Measurements from ENCODE around the gene GDF2.

The GDF2 gene

DNA sequence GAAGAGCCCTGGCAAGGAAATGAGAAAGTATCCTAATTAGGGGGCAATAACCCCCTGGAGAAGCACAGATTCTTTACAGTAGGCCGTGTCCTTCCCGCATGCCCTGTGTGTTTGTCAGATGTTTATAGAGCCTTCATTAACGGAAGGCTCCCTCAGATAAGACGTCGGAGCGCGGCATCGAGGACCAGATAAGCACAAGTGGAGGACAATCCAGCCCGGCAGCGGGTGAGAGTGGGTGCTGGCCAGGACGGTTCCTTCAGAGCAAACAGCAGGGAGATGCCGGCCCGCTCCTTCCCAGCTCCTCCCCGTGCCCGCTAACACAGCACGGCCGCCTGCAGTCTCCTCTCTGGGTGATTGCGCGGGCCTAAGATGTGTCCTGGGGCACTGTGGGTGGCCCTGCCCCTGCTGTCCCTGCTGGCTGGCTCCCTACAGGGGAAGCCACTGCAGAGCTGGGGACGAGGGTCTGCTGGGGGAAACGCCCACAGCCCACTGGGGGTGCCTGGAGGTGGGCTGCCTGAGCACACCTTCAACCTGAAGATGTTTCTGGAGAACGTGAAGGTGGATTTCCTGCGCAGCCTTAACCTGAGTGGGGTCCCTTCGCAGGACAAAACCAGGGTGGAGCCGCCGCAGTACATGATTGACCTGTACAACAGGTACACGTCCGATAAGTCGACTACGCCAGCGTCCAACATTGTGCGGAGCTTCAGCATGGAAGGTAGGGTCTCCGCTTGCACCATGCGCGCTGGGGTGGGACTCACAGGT, at the start of gene GDF2:
Gene GDF2, plus strand, starts transcription at position 155 of the 762 bp plus-strand sequence. Its CDS starts 215 bp downstream, at position 370.
- no peak for DNase-seq

DNA sequence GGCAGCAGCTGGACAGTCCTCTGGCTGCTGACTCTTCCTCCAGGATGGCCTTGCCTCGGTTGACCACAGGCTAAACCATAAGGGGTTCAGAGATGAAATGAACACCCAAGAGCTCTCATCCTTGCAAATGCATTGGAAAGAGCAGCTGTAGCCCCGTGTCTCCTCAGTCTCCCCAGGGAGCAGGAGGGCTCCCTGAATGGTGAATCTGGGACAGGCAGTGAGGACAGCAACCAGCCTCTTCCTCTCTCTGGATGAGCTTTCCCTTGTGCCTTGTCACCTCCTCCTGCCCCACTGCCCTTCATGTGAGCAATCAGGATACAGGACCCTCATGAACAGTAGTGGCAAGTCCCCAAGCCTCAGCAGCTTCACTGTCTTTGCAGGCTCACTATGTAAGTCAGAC, 46.2 kb upstream of the GDF2 start:
- DNase-seq = no peak

DNA sequence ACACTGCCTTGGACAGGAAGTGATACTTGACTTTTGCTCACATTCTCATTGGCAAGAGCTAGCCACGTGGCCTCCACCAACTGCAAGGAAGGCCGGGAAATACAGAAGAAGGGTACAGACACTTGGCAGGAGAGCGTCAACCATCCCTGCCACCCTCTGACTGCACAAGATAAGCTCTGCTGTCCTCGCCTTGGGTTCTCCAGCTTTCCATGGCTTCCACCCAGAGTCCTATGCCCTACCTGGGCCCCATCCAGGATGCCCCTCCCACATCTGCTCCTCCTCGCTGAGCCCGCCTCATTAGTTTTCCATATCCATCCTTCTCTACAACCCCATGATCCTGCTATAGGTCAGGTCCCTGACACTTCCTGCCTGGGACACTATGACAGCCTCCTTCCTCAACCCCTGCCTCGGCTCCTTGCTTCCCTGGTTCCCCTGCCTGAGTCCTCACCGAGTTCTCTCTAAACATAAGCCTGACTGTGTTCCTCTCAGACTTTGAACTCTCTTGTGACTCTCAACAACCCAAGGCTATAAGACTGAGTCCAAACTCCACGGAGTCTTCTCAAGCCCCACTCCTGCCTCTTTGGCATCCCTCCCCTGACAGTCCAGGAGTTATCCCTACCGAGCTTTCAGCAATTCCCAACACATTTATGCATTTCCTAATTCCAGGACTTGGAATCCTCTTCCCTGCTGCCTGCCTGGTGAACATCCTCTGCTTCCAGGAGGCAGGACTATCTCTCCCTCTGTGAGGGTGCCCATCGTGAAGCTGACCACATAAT, 45.5 kb upstream of the GDF2 start:
- no peak for DNase-seq

DNA sequence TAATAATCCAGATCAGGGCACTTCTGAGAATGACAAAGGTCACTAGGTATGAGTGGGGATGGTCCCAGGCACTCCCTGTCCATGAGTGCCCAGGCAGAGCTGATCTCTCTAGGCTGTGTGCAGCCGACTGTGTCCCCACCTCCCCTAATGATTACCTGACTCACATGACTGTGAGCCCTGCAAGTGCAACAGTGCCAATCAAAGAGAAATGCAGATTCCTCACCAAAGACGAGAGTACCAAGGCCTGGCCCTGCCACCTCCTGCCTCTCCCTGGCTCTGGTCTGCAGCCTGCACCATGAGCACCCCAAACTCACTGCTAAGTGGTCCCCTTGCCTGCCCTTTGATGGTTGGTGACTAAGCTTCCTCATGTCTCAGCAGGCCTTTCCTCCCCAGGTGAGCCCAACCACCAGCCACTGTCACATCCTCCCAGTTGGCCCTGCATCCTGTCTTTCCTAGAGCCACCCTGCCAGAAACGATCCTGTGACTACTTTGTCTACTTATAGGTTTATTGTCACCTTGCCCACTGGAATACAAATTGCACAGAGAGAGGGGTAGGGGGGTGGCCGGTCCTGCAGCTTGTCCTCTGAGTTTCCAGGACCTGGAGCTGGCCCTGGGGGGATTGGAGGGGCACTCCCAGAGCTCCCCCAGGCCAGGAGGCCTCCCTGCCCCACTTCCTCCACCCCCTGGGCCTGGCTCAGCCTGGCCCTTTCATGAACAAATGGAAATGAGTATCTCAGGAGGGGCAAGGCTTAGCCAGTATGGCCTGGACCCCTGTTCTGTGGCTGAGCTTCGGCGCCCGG, 44.7 kb upstream of the GDF2 start:
- DNase-seq = no peak

DNA sequence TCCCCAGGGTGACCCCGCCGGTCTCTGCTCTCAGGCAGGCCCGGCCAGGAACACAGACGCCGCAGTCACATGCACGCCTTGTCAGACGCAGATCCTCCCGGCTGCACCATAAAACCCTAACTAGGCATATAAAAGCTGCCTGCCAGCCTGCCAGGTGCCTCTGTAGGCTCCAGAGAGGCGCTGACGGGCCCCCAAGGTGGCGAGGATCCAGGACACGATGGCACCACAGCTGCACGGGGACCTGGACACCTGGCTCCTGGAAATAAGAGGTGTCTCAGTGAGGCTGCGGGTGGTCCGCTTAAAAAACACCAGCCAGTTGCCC, 44.1 kb upstream of the GDF2 start:
- DNase-seq = no peak

DNA sequence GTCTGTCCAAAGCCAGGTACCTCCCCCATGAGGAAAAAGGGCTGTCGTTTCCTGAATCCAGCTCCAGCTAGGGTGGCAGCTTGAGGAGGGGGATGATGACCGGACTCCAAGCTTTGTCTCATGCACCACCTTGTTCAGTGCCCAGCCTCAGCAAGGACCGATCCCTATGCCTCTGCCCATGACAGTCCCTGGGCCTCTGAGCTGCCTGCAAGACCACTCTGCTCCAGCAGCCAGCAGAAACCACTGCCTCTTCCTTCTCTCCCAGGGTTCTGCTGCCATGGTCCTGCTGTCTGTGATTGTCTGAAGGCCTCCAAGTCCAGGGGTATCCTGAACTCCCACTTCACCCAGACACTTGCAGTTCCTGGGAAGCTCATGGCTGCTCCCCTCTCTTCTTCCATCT, 43.5 kb upstream of the GDF2 start:
- DNase-seq = no peak

DNA sequence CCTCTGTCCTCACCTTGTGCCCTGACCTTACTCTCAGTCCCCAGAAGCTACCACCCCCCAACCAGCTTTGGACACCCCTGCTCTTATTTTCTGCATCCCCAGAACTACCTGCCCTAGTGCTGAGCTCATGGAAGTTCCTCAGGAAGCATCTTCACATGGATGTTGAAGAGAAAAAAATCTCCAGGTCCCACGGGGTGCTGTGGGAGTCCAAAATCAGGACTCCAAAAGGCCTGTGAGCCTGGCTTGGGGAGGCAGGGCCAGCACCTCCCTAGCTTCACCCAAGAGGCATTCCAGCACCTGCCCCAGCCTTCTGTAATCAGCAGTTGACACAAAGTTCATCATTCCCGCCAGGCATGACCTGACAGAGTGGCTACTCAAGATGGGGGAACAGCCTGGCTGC, 43.0 kb upstream of the GDF2 start:
- DNase-seq = no peak

DNA sequence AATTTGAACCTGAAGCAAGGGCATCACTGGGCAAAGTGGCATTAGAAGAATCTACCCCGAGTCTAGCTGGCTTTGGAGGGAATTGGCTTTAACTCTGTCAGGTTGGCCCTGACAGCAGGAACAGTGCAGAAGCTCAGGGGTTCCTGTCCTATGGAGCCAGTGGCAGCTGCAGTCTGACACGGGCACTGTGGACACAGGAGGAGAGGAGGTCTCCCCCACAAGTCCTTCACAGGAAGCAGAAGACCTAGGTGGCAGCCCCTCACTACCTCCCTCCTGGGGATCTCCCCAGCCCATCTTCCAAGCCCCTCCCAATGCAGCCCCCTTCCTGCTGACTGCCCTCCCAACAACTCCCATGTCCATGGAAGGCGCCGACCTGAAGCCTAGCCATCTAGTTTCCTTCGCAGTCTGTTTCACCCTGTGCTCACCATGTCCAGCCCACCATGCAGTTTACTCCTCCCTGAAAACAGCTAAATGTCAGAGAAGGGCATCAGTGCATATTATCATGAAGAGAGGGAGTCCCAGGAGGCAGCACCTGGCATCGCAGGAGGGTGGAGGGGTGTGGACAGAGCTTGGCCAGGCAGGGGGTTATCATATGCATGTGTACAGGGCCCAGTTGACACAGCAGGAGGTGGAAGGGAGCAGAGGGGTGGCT, 40.1 kb upstream of the GDF2 start:
- DNase-seq = no peak

DNA sequence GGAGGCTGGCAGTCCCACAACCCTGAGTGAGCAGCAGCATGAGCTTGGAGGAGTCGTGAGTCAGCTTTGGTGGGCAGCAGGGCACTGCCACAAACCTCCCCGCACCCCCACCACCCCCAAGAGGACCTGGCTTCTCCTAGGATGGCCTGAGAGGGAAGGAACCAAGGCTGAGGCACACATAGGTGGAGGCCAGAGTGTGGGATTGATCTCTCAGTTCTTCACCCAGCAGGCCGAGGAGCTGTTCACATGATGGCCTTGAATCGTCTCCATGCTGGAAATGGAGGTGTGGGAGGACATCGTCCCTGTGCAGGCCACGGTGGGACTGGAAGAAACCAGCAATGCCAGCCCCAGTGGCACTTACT, 39.6 kb upstream of the GDF2 start:
- no peak for DNase-seq

DNA sequence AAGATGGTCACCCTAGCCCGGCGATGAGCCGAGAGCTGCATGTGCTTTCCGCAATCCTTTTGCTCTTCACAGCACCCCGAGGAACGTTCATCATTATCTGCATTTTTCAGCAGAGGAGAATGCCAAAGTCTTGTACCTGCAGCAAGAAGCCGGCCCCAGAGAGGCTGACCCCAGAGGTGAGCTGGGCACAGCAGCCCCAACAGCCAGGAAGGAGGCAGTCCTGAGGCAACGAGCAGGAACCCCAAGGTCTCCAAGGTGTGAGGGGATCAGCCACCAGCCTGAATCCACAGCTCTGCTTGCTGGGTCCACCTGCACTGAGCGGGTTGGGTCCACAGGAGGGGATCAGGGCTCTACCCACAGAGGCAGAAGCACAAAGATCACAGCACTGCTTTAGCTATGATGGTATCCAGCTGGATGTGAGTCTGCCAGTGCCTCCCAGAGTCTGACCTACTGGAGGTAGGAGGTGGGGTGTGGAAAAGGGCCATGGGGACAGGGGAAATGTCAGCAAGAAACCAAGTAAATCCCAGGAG, 39.1 kb upstream of the GDF2 start:
- no peak for DNase-seq

DNA sequence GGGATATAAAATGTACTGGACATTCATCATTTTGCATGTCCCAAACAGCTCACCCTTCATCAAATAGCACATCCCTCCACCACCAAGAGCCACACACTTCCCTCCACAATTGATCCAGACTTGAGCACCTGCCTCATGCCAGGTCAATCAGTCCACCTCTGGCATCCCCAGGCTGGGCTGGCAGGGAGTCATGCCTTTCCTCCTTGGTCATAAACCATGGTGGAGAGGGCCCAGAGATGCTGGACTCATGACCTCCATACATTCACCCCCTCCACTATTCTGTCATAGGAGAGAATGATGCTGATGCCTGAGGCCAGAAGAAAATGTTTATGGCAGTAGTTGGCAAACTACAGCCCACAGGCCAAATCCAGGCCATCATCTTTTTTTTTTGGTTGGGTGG, 38.4 kb upstream of the GDF2 start:
- no peak for DNase-seq

DNA sequence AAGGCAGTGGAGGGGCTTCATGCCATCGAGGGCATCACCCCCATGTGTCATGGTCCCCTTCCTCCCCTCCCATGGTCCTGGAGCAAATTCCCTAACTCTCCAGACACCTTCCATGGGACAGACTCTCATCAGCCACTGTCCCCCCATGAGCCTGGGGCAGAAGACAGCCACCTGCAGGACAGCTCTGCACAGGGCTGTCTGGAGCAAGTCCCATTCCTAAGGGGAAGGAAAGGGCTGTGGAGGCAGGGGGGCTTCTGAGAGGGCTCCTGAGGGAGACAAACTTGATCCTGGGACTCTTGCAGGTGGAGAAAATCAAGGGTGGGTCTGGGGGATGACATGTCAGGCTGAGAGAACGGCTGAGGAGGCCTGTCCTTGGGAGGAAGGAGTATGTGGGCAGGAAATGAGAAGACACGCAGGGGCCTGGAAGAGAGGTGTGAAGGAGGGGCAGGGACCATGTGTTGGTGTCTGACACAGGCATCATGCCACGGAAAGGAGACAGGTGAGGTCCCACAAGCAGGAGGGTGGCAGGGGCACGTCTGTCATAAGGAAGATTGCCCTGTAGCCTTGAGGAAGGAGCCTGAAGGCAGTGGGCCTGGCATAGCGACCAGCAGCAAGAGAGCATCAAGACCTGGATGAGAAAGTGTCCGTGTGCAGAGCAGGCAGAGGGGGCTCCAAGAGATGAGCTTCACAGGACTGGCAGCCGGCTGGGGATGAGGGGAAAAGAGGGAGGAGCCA, 36.7 kb upstream of the GDF2 start:
- DNase-seq = no peak

DNA sequence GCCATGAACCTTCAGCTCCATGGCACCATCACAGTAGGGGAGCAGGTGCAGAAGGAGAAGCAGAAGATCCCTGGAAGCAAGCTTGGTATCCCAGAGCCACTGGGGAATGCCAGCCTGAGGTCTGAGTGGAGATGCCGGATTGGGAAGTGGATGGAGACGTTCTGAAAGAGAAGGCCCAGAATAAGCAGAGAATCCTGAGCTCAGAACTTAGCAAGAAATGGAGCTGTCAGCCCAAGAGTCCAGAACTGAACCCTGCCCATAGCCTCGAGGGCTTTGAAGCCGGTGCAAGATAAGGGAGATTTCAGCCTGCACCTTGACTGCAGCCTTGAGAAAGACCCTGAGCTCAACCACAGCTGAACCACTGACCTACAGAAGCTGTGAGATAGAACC, 36.1 kb upstream of the GDF2 start:
- DNase-seq = no peak

DNA sequence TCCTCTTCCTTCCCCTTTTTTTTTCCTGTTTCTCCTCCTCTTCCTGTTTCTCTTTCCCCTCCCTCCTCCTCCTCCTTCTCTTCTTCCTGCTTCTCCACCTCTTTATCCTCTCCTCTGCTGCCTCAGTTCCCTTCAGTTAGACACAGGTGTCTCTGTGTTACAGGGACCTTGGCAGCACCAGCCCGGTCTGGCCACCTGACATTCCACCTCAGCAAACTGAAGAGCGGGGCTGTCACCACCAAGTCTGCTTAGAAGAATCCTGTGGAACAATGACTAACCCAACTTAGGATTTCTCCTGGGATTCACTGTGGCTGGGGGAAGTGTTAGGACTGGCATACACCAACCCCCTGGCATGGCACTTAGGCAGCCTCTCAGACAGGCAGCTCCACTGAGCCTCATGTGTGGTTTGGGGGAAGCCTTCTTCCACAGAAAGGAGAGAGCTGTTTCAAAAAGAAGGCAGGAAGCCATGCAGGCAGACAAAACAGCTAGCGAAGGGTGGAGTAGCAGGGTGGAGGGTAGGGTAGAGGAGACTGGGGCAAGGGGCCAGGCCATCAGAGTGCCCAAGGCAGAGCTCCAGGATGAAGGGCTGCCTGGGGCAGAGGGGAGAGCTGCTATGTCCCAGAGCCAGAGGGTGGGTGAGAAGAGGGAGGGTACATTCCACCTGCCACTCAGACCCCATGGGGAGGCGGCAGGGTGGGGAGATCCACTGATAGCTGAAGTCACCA, 35.5 kb upstream of the GDF2 start:
- DNase-seq = no peak

DNA sequence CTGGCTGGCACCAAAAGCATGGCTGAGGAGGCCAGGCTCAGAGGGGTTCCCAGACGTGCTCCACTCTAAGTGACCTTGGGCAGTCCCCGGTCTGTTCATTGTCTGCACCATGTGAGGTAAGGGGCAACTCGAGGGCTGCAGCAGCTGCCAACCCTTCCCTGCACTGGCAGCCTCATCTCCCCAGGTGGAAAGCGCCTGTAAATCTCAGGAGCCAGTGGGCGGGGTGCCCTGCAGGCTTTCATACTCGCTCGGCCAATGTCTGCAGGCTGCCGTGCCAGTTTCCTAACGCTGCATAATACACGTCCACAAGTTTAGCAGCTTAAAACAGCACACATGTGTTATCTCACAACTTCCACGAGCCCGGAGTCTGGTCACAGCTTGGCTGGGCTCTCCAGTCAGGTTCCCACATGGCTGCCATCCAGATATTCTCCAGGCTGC, 34.9 kb upstream of the GDF2 start:
- DNase-seq = no peak

DNA sequence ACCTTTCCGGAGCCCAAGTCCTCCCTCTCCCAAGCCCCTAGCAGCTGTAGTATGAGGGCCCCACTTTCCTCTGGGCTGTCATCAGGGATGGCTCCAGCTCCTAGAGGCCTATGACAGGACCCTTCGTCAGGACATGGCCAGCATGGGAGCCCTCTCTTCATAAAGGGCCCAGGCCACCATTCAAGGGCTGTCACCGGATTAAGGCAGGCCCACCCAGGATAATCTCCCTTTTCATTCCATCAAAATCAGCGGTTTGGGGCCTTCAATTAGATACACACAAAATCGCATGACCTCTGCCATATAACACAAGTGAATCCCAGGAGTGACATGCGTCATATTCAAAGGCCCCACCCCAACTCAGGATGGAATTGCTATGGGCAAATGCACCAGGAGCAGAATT, 34.4 kb upstream of the GDF2 start:
- no peak for DNase-seq

DNA sequence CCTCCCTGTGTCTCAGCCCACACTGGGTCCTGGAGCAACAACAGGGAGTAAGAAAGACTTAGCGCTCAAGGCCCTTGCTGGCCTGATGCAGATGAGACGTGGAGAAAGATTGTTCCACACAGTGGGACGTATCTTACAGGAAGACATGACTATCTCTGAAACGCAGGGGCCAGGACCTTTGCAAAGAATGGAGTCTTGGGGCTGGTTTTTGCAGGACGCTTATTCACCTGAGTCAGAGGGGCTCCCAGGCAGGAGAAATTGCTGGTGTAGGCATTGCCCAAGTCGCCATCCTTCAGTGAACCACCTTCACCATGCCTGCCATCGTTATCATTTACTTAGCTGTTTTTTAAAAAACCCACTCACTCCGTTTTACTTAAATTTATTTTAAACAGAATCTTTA, 34.0 kb upstream of the GDF2 start:
- no peak for DNase-seq

DNA sequence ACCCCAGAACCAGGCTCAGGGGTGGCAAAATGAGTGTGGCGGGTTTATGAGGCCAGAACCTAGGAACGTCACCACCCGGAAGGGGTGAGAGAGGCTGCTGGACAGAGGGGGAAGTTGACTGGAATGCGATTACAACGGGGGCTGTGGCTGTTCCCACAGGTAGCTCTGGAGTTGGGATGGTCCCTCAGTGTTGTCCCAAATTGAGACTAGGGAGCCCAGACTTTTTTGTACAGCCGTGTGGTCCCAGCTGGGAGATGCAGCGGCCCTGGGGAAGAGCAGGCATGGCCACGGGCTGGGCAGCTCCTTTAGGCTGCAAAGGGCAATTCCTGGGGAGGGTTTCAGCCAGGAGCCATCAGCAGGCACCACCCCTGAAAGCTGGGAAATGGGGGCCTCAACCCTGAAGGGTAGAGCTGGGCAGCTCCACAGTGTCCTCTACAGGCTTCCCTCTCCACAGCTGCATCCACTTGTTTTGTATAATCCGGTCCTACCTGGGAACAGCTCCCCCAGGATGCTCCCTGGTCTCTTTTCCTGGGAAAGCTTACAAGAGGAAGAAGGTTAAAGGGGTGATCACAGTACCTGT, 33.2 kb upstream of the GDF2 start:
- no peak for DNase-seq

DNA sequence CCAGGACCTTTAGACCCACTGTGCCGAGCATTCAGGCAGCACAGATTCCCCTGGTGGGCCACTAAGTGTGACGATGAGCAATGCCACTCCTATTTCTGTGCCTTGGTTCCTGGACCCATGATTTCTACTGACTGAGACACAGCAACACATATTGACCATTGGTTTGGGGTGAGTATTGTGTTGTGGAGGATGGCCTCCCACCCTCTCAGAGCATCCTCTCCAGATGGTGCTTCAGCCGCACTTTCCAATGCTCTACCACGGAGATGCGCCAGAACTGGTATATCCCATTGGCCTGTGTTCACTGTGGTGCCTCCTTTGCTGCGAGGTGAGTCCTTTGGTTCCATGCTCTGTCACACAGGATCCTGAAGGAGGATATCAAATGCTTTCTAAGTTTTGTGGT, 32.3 kb upstream of the GDF2 start:
- no peak for DNase-seq

DNA sequence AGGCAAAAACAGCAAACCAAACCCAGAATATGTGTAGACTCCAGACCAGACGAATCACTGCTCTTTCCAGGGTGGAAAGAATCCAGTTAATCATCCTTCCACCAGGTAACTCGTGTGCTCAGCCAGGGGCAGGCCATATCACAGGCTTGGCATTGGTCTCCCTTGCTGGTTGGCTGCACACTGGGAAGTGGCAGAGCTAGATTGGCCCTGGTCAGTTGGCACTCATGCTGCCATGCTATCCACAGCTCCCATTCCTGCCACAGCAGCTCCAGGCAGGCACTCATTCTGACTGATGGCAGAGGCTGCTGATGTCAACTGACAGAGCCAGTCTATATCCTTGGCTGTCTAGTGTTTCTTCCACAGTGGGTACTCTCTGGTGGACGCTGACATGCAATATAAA, 31.9 kb upstream of the GDF2 start:
- DNase-seq = no peak

DNA sequence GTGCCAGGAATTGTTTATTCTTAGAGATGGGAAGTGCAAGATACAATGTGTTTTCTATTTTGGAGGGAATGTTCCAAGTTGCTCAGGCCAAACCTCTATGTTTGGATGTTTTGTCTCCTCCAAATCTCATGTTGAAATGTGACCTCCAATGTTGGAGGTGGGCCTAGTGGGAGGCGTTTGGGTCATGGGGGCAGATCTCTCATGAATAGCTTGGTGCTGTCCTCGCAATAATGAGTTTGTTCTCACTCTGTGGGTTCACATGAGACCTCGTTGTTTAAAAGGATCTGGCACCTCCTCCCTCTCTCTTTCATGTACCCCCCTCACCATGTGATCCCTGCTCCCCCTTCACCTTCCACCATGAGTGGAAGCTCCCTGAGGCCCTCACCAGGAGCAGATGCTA, 30.6 kb upstream of the GDF2 start:
- DNase-seq = no peak

Measured in NCI-H82 (cell line).